ENCODE data around the gene NUTM1.
"Not testable (repeated sequence)": the region's sequence is repeated elsewhere in the genome, so short reads cannot be mapped to it uniquely, and the experiment has no call there.

Gene NUTM1

GRCh38 chr15:34342213-34342736 is 840 bp upstream of the NUTM1 start:
- intact Hi-C loops (cut with micrococcal nuclease): loop anchor here (2.0 kb wide), 1 partner anchor 23 kb away; no protein-coding TSS in a partner anchor
- Mint-ChIP-seq H3K4me1 (ENCODE audit: low read depth) (peaks cover 24% of the 10 kb centered on the region), H3K36me3 (ENCODE audit: low read depth) (peaks cover 29% of the 10 kb centered on the region)
- H3K4me3 Mint-ChIP-seq, H3K27ac Mint-ChIP-seq, H3K9me3 Mint-ChIP-seq, H3K27me3 Mint-ChIP-seq: not testable (repeated sequence)

- Mint-ChIP-seq H3K27ac (no peak overlapping the region), H3K9me3 (no peaks in the 10 kb centered on the region), H3K27me3 (no peaks in the 10 kb centered on the region), H3K36me3 (ENCODE audit: low read depth) (no peaks in the 10 kb centered on the region), H3K4me1 (ENCODE audit: low read depth) (no peaks in the 10 kb centered on the region), H3K4me3 (no peak overlapping the region)
- intact Hi-C loops (cut with micrococcal nuclease): no loop called here
These were observed 5.0 kb downstream of the NUTM1 start for GRCh38 chr15:34347951-34348638.

- no peaks in the 10 kb centered on the region for H3K36me3 Mint-ChIP-seq (ENCODE audit: low read depth)
These were observed 5.7 kb downstream of the NUTM1 start for GRCh38 chr15:34348735-34349300.

GRCh38 chr15:34349769-34350168 is 6.7 kb downstream of the NUTM1 start:
- Mint-ChIP-seq H3K36me3 (ENCODE audit: low read depth) (peaks cover 4% of the 10 kb centered on the region), H3K27ac (no peak overlapping the region), H3K4me1 (ENCODE audit: low read depth) (peaks cover 5% of the 10 kb centered on the region), H3K9me3 (no peaks in the 10 kb centered on the region), H3K27me3 (no peaks in the 10 kb centered on the region), H3K4me3 (no peak overlapping the region)
- intact Hi-C loops (cut with micrococcal nuclease): no loop called here

More at GRCh38 chr15:34348735-34349300, 5.7 kb downstream of the NUTM1 start:
- Mint-ChIP-seq H3K27me3 (no peaks in the 10 kb centered on the region), H3K27ac (no peak overlapping the region), H3K4me1 (ENCODE audit: low read depth) (no peaks in the 10 kb centered on the region), H3K9me3 (no peaks in the 10 kb centered on the region), H3K4me3 (no peak overlapping the region)
- intact Hi-C loops (cut with micrococcal nuclease): no loop called here

GRCh38 chr15:34352996-34353395 is 9.9 kb downstream of the NUTM1 start:
- H3K4me3 Mint-ChIP-seq; intact Hi-C loops (cut with micrococcal nuclease); H3K4me1 Mint-ChIP-seq (ENCODE audit: low read depth); H3K27ac Mint-ChIP-seq; H3K27me3 Mint-ChIP-seq; H3K9me3 Mint-ChIP-seq: not testable (repeated sequence)
- peaks cover 31% of the 10 kb centered on the region for H3K36me3 Mint-ChIP-seq (ENCODE audit: low read depth)

- H3K4me1 Mint-ChIP-seq (ENCODE audit: low read depth): peaks cover 5% of the 10 kb centered on the region
- peaks cover 36% of the 10 kb centered on the region for H3K36me3 Mint-ChIP-seq (ENCODE audit: low read depth)
- H3K4me3 Mint-ChIP-seq: no peak overlapping the region
- intact Hi-C loops (cut with micrococcal nuclease): no loop called here
- H3K27ac Mint-ChIP-seq: no peak overlapping the region
- H3K9me3 Mint-ChIP-seq: no peaks in the 10 kb centered on the region
- H3K27me3 Mint-ChIP-seq: no peaks in the 10 kb centered on the region
These were observed 10.5 kb downstream of the NUTM1 start for GRCh38 chr15:34353627-34354026.

- Mint-ChIP-seq H3K4me3 (no peak overlapping the region), H3K9me3 (no peaks in the 10 kb centered on the region), H3K36me3 (ENCODE audit: low read depth) (peaks cover 42% of the 10 kb centered on the region), H3K27me3 (no peaks in the 10 kb centered on the region), H3K4me1 (ENCODE audit: low read depth) (peaks cover 7% of the 10 kb centered on the region), H3K27ac (no peak overlapping the region)
- intact Hi-C loops (cut with micrococcal nuclease): no loop called here
These were observed 11.2 kb downstream of the NUTM1 start for GRCh38 chr15:34354286-34354685.

GRCh38 chr15:34355241-34355640 is 12.1 kb downstream of the NUTM1 start:
- Mint-ChIP-seq H3K27ac (no peak overlapping the region), H3K4me1 (ENCODE audit: low read depth) (peaks cover 17% of the 10 kb centered on the region)
- intact Hi-C loops (cut with micrococcal nuclease): no loop called here

GRCh38 chr15:34357653-34358052 is 14.5 kb downstream of the NUTM1 start:
- no peaks in the 10 kb centered on the region for H3K9me3 Mint-ChIP-seq
- no peak overlapping the region for H3K4me3 Mint-ChIP-seq
- peaks cover 23% of the 10 kb centered on the region for H3K4me1 Mint-ChIP-seq (ENCODE audit: low read depth)
- peaks cover 74% of the 10 kb centered on the region for H3K36me3 Mint-ChIP-seq (ENCODE audit: low read depth)
- no peaks in the 10 kb centered on the region for H3K27me3 Mint-ChIP-seq
- intact Hi-C loops (cut with micrococcal nuclease): no loop called here
- no peak overlapping the region for H3K27ac Mint-ChIP-seq

More at GRCh38 chr15:34355241-34355640, 12.1 kb downstream of the NUTM1 start:
- Mint-ChIP-seq H3K36me3 (ENCODE audit: low read depth) (peaks cover 52% of the 10 kb centered on the region), H3K27me3 (no peaks in the 10 kb centered on the region), H3K4me3 (no peak overlapping the region), H3K9me3 (no peaks in the 10 kb centered on the region)

- Mint-ChIP-seq H3K27ac (no peak overlapping the region), H3K9me3 (no peaks in the 10 kb centered on the region)
- intact Hi-C loops (cut with micrococcal nuclease): no loop called here
These were observed 15.3 kb downstream of the NUTM1 start for GRCh38 chr15:34358367-34358766.

GRCh38 chr15:34358948-34359347 is 15.8 kb downstream of the NUTM1 start:
- H3K9me3 Mint-ChIP-seq: no peaks in the 10 kb centered on the region
- peaks cover 86% of the 10 kb centered on the region for H3K36me3 Mint-ChIP-seq (ENCODE audit: low read depth)
- H3K27me3 Mint-ChIP-seq: no peaks in the 10 kb centered on the region
- H3K27ac Mint-ChIP-seq: no peak overlapping the region
- intact Hi-C loops (cut with micrococcal nuclease): no loop called here
- H3K4me3 Mint-ChIP-seq: no peak overlapping the region
- peaks cover 33% of the 10 kb centered on the region for H3K4me1 Mint-ChIP-seq (ENCODE audit: low read depth)

More at GRCh38 chr15:34358367-34358766, 15.3 kb downstream of the NUTM1 start:
- no peaks in the 10 kb centered on the region for H3K27me3 Mint-ChIP-seq
- H3K36me3 Mint-ChIP-seq (ENCODE audit: low read depth): peaks cover 81% of the 10 kb centered on the region
- no peak overlapping the region for H3K4me3 Mint-ChIP-seq
- H3K4me1 Mint-ChIP-seq (ENCODE audit: low read depth): peaks cover 29% of the 10 kb centered on the region

- Mint-ChIP-seq H3K4me3 (no peak overlapping the region), H3K4me1 (ENCODE audit: low read depth) (peaks cover 31% of the 10 kb centered on the region), H3K27me3 (no peaks in the 10 kb centered on the region), H3K27ac (no peak overlapping the region), H3K36me3 (ENCODE audit: low read depth) (peaks cover 86% of the 10 kb centered on the region), H3K9me3 (no peaks in the 10 kb centered on the region)
- intact Hi-C loops (cut with micrococcal nuclease): no loop called here
These were observed 16.3 kb downstream of the NUTM1 start for GRCh38 chr15:34359416-34359815.

GRCh38 chr15:34360298-34360697 is 17.2 kb downstream of the NUTM1 start:
- H3K27me3 Mint-ChIP-seq: no peaks in the 10 kb centered on the region
- H3K36me3 Mint-ChIP-seq (ENCODE audit: low read depth): peaks cover 78% of the 10 kb centered on the region

GRCh38 chr15:34361278-34361677 is 18.2 kb downstream of the NUTM1 start:
- Mint-ChIP-seq H3K4me1 (ENCODE audit: low read depth) (peaks cover 48% of the 10 kb centered on the region), H3K27me3 (no peaks in the 10 kb centered on the region), H3K9me3 (no peaks in the 10 kb centered on the region), H3K36me3 (ENCODE audit: low read depth) (peaks cover 68% of the 10 kb centered on the region), H3K27ac (no peak overlapping the region), H3K4me3 (no peak overlapping the region)
- intact Hi-C loops (cut with micrococcal nuclease): loop anchor here (10.0 kb wide), 1 partner anchor 256 kb away; the partner anchor contains the start of genes EMC7 and PGBD4

More at GRCh38 chr15:34360298-34360697, 17.2 kb downstream of the NUTM1 start:
- Mint-ChIP-seq H3K4me1 (ENCODE audit: low read depth) (peaks cover 39% of the 10 kb centered on the region), H3K27ac (no peak overlapping the region), H3K4me3 (no peak overlapping the region), H3K9me3 (no peaks in the 10 kb centered on the region)
- intact Hi-C loops (cut with micrococcal nuclease): loop anchor here (10.0 kb wide), 1 partner anchor 255 kb away; the partner anchor contains the start of genes EMC7 and PGBD4

Measured in dendritic cell treated with granulocyte-macrophage colony-stimulating factor and Interleukin-4, amounts not matched to agents 40 ng/mL and 50 ng/mL, for 4 days (primary cell).